ENCODE data around the gene UNC79.
A peak's percentile ranks its signal among the peaks of the same experiment; 100 is the strongest.
"Not testable (repeated sequence)": the region's sequence is repeated elsewhere in the genome, so short reads cannot be mapped to it uniquely, and the experiment has no call there.

The UNC79 gene

GRCh38 chr14:93430315-93431035 lies at the start of gene UNC79:
Gene UNC79 (plus strand): TSS chr14:93430939. CDS start chr14:93431030, 91 bp downstream.
- H3K27ac ChIP-seq: peak within 1 kb of the TSS; percentile 86
- no peak for TF ChIP-seq CTCF (conservative IDR thresholded peaks at IDR 0.05)

- H3K27ac ChIP-seq: no peak overlapping the region
- no peak for TF ChIP-seq CTCF (conservative IDR thresholded peaks at IDR 0.05)
Observed at GRCh38 chr14:93381644-93382043, 49.1 kb upstream of the UNC79 start.

GRCh38 chr14:93384256-93384655 lies 46.5 kb upstream of the UNC79 start:
- not testable (repeated sequence) for H3K27ac ChIP-seq

GRCh38 chr14:93395231-93395630 lies 35.5 kb upstream of the UNC79 start:
- no peak for TF ChIP-seq CTCF (conservative IDR thresholded peaks at IDR 0.05)
- no peak overlapping the region for H3K27ac ChIP-seq

- H3K27ac ChIP-seq: no peak overlapping the region
- no peak for TF ChIP-seq CTCF (conservative IDR thresholded peaks at IDR 0.05)
Observed at GRCh38 chr14:93396456-93396855, 34.3 kb upstream of the UNC79 start.

GRCh38 chr14:93398491-93398890 lies 32.2 kb upstream of the UNC79 start:
- TF ChIP-seq CTCF (conservative IDR thresholded peaks at IDR 0.05): no peak
- H3K27ac ChIP-seq: no peak overlapping the region

- TF ChIP-seq CTCF (conservative IDR thresholded peaks at IDR 0.05): no peak
Observed at GRCh38 chr14:93402951-93403350, 27.8 kb upstream of the UNC79 start.

GRCh38 chr14:93410021-93410420 lies 20.7 kb upstream of the UNC79 start:
- H3K27ac ChIP-seq: no peak overlapping the region
- TF ChIP-seq CTCF (conservative IDR thresholded peaks at IDR 0.05): no peak

More at GRCh38 chr14:93402951-93403350, 27.8 kb upstream of the UNC79 start:
- H3K27ac ChIP-seq: no peak overlapping the region

Data from VCaP (cell line).